PC-3 (cell line): ENCODE data around the gene PLA2G2A.

Experiments used
- CTCF ChIP-seq: fragments of 300-600 bp; sonication (generic); conservative IDR thresholded peaks from 2 replicates; pipeline ENCODE4 v1.5.1; 2017; ENCODE audit warnings: antibody characterized with exemption, low read depth, mild to moderate bottlenecking, low read length
- EZH2 ChIP-seq: fragments of 300-600 bp; sonication (generic); IDR thresholded peaks from one replicate; pipeline ENCODE4 v1.6.1; 2017; ENCODE audit warnings: antibody characterized with exemption, mild to moderate bottlenecking, low read length; ENCODE audit not compliant: unreplicated experiment

GRCh38 chr1:19978143-19978542, 1.3 kb downstream of the PLA2G2A start:
- no peak for TF ChIP-seq CTCF
- no peak for TF ChIP-seq EZH2
